Measurements from ENCODE around the gene CYP2S1.

Gene CYP2S1

DNA sequence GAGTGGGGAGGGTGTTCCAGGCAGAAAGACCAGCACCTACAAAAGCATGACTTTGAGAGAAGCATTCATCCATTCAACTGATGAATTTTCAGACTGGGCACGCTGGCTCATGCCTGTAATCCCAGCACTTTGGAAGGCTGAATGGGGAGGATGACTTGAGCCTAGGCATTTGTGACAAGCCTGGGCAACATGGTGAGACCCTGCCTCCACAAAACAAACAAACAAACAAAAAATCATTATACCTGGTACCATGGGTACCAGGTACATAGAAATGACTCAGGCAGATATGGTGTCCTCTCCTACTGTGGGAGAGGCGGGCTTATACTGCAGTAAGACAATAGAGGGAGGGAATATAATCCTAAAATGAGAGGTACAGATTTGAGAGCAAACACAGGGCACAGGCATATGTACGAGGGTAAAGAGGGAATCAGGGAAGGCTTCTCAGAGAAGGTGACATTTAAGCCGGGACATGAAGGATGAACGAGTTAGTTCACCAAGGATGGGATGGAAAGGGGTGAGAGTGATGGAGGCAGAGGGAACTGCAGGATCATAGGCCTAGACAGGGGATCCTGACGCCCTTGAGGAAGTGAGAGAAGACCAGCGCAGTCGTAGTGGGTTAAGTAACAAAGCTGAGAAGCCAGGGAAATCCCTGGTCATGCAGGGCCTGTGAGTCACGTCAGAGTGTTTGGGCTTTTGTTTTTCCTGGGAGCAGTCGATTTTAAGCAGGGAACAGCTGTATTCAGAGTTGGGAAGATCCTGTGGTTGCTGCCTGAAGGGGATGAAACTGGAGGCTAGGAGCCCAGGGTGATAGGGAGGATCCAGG is 2.9 kb downstream of the CYP2S1 start:
- no peak for DNase-seq

DNA sequence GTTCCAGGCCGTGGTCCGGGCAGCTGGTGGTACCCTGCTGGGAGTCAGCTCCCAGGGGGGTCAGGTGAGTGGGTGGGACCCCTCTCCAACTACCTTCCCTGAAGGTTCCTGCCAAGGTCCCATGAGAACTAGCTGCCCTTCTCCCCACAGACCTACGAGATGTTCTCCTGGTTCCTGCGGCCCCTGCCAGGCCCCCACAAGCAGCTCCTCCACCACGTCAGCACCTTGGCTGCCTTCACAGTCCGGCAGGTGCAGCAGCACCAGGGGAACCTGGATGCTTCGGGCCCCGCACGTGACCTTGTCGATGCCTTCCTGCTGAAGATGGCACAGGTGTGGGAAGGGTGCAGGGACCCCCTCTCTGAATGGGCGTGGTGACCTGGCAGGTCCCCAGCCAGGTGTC is 5.5 kb downstream of the CYP2S1 start:
- no peak for DNase-seq

DNA sequence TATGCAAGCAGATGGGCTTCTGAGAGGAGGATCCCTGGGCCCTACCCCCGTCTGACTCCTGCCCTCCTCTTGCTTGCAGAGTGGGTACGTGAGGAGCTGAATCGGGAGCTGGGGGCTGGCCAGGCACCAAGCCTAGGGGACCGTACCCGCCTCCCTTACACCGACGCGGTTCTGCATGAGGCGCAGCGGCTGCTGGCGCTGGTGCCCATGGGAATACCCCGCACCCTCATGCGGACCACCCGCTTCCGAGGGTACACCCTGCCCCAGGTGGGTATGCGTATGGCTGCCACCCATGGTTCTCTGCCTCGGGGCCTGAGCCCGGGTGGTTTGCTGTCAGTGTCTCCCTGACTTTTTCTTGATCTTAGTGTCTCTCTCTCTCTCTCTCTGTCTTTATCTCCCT is 10.4 kb downstream of the CYP2S1 start:
- no peak for DNase-seq

DNA sequence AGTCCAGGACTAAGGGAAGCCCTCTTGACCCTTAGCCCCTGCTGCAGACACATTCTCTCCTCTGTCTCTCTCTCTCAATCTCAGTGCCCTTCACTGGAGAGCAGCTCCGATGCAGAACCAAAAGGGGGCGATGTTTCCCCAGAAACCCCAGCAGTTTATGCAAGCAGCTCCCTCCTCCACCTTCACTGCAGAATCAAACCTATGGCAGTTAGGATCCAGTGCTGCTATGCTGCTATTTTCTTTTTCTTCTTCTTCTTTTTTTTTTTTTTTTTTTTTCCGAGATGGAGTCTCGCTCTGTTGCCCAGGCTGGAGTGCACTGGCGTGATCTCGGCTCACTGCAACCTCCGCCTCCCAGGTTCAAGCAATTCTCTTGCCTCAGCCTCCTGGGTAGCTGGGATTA is 11.3 kb downstream of the CYP2S1 start:
- peak; percentile 48 to 76 for DNase-seq

GRCh38 chr19:41205995-41206394 is 13.0 kb downstream of the CYP2S1 start:
- no peak for DNase-seq

GRCh38 chr19:41206456-41206855 is 13.4 kb downstream of the CYP2S1 start:
- DNase-seq, result no peak

- DNase-seq, result no peak
These were observed 14.1 kb downstream of the CYP2S1 start for GRCh38 chr19:41206926-41207750.

GRCh38 chr19:41214161-41214560 is 21.1 kb downstream of the CYP2S1 start:
- DNase-seq, result no peak

DNA sequence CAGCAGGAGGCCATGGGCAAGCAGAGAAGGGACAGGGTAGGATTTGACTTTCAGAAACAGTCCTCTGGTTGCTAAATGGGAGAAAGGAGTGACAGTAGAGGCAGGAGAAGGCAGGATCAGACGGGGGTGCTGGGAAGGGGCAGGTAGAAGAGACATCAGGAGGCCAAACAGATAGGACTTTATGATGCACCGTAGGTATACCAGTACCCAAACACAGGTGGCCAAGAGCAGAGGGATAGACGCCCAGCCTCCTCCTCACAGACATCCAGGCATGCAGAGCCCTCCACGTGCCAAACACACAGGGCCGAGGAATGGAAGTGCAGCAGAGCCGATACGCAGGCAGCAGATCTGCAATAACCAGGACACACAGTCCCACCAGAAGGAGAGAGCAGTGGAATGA is 24.7 kb downstream of the CYP2S1 start:
- no peak for DNase-seq

GRCh38 chr19:41218249-41218614 is 25.2 kb downstream of the CYP2S1 start:
- DNase-seq, result no peak

DNA sequence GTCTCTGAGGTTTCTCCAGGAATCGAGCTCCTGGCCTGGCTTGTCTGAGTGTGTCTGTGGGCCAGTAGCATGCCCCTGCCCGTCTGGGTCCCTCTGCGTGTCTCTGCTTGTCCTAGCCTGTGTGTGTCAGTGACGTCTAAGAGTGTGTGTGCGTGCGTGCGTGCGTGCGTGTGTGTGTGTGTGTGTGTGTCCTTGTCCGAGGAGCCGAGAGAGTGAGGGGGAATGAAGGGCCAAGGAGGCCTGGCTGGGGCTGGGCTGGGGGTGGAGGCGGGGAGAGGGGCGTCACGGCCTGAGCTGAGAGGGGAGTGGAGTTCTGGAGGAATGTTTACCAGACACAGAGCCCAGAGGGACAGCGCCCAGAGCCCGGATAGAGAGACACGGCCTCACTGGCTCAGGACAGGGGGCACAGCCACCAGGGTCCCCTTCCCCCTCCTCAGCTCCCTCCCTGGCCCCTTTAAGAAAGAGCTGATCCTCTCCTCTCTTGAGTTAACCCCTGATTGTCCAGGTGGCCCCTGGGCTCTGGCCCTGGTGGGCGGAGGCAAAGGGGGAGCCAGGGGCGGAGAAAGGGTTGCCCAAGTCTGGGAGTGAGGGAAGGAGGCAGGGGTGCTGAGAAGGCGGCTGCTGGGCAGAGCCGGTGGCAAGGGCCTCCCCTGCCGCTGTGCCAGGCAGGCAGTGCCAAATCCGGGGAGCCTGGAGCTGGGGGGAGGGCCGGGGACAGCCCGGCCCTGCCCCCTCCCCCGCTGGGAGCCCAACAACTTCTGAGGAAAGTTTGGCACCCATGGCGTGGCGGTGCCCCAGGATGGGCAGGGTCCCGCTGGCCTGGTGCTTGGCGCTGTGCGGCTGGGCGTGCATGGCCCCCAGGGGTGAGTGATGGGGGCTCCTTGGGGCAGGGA is 25.8 kb downstream of the CYP2S1 start, which contains the start of gene AXL:
Gene AXL, plus strand, starts transcription at position 609 of the 893 bp plus-strand sequence. Its CDS starts 170 bp downstream, at position 779.
- no peak for DNase-seq

DNA sequence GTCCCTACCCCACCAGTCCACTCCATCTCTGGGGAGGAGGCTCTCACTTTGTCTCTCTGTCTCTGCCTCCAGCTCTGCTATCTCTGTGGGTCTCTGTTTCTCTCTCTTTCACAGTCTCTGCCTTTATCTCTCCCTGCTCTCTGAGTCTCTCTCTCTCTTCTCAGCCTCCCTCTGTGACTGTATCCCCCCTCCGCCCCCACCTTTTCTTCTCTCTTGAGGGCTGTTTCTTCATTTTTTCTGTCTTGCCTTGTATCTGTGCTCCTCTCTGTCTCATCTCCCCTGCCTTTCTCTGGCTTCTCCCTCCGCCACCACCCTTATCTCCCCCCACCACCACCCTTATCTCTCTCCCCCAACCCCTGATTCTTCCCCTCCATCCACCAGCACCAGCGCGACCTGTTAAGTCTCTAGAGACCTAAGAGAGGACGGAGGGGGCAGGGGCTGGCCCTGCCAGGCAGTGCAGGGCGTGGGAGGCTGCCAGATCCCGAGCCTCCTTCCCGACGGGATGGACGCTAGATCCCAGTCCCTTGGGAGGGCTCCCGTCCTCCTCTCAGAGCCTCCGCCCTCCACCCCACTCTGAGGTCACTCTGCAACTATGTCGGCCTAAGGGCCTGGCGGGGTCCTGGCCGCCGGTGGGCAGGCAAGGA is 27.0 kb downstream of the CYP2S1 start:
- no peak for DNase-seq

DNA sequence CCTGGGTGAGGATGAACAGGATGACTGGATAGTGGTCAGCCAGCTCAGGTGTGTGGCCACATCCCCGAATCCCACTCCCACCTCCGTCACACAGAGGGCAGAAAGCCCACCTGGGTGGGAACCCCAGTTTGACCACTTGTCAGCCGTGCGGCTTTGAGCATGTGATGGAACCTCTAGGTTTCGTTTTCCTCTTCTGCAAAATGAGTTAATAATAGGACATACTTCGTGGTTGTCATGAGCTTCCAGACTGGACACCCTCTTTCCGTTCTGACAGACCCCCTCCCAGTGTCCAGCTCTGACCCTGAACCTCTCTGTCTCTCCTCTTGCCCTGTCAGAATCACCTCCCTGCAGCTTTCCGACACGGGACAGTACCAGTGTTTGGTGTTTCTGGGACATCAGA is 27.8 kb downstream of the CYP2S1 start:
- no peak for DNase-seq

DNA sequence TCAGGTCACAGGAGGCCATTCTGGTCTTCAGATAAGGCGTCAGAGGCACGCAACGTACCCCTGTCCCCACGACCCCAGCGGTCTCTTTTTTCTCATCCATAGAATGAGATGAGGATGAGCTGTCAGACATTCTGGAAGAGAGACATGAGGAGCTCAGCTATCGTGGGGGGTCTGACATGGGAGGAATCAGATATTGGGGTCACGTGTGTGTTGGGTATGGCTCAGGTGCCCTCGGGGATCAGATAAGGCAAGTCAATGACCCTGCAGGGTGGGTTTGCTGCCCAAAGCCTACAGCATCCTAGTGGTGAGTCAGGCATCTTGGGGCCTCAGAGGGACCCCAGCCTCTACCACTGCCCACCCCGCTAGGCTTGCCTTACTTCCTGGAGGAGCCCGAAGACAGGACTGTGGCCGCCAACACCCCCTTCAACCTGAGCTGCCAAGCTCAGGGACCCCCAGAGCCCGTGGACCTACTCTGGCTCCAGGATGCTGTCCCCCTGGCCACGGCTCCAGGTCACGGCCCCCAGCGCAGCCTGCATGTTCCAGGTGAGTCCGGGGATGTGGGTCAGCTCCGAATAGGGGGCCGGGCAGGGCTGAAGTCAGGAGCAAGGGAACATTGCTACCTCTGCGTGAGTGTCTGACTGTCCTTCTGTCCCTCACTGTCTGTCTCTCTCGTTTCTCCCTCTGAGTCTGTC is 28.6 kb downstream of the CYP2S1 start:
- no peak for DNase-seq

- DNase-seq, result no peak
These were observed 29.2 kb downstream of the CYP2S1 start for GRCh38 chr19:41222240-41222639.

- DNase-seq, result no peak
These were observed 30.6 kb downstream of the CYP2S1 start for GRCh38 chr19:41223431-41224234.

GRCh38 chr19:41224632-41225031 is 31.6 kb downstream of the CYP2S1 start:
- DNase-seq, result no peak

- no peak for DNase-seq
These were observed 32.4 kb downstream of the CYP2S1 start for GRCh38 chr19:41225238-41226052.

- DNase-seq, result no peak
These were observed 33.2 kb downstream of the CYP2S1 start for GRCh38 chr19:41226053-41226873.
